ENCODE results near the gene TBC1D4. TPM values are rescaled to one million over a fixed set of nuclear protein-coding genes. Genes with fewer than 3 reads are reported as not detected.
A peak's percentile ranks its signal among the peaks of the same experiment; 100 is the strongest.
"Not testable (repeated sequence)": the region's sequence is repeated elsewhere in the genome, so short reads cannot be mapped to it uniquely, and the experiment has no call there.

Gene TBC1D4
- total and polyA plus RNA-seq, 2 donors, result 18.8 to 22.8 TPM

DNA sequence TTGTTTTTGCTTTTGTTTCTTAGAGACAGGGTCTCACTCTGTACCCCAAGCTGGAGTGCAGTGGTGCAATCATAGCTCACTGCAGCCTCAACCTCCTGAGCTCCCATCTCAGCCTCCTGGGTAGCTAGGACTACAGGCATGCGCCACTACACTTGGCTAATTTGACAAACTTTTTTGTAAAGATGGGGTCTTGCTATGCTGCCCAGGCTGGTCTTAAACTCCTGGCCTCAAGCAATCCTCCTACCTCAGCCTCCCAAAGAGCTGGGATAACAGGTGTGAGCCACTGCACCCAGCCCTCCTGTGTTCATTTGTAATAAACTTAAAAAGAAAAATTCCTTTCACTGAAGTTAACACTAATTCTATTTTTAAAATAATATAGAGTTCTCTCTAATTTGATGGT is 175.0 kb downstream of the TBC1D4 start:
- DNase-seq (ENCODE audit: low read depth in 6 of 9, low spot score in 9 of 9); H3K27ac ChIP-seq (ENCODE audit: low read depth in 1 of 2, low read length in 1 of 2); H3K36me3 ChIP-seq (ENCODE audit: control insufficient read depth in 2 of 2, insufficient read depth in 2 of 2, low read length in 1 of 2); H3K4me1 ChIP-seq (ENCODE audit: control insufficient read depth in 2 of 2, insufficient read depth in 2 of 2, low read length in 2 of 2); H3K27me3 ChIP-seq (ENCODE audit: control insufficient read depth in 2 of 2, insufficient read depth in 1 of 2, low read length in 1 of 2); H3K4me3 ChIP-seq (ENCODE audit: low read length in 2 of 2); H3K9me3 ChIP-seq (ENCODE audit: control insufficient read depth in 2 of 2, insufficient read depth in 1 of 2, low read length in 1 of 2): not testable (repeated sequence)
- WGBS, result 97% methylated on average over 1 of the region's 1 CpG

DNA sequence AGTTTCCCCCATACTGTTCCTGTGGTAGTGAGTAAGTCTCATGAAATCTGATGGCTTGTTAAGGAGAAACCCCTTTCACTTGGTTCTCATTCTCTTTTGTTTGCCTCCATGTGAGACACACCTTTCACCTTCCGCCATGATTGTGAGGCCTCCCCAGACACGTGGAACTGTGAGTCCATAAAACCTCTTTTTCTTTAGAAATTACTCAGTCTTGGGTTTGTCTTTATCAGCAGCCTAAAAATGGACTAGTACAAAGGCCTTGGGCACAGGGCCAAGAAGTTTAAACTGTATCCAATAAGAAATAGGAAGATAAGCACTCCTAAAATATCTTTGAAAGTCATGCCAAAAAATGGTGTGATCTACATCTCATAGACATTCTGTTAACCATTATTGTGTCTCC is 176.9 kb downstream of the TBC1D4 start:
- Histone ChIP-seq H3K27ac (ENCODE audit: low read depth in 1 of 2, low read length in 1 of 2) (no peak overlapping the region), H3K9me3 (ENCODE audit: control insufficient read depth in 2 of 2, insufficient read depth in 1 of 2, low read length in 1 of 2) (no peaks in the 10 kb centered on the region), H3K27me3 (ENCODE audit: control insufficient read depth in 2 of 2, insufficient read depth in 1 of 2, low read length in 1 of 2) (no peaks in the 10 kb centered on the region), H3K36me3 (ENCODE audit: control insufficient read depth in 2 of 2, insufficient read depth in 2 of 2, low read length in 1 of 2) (no peaks in the 10 kb centered on the region), H3K4me1 (ENCODE audit: control insufficient read depth in 2 of 2, insufficient read depth in 2 of 2, low read length in 2 of 2) (no peaks in the 10 kb centered on the region), H3K4me3 (ENCODE audit: low read length in 2 of 2) (no peak overlapping the region)
- WGBS, result 73% methylated on average over 2 of the region's 2 CpGs
- no peak for DNase-seq (ENCODE audit: low read depth in 6 of 9, low spot score in 9 of 9)

DNA sequence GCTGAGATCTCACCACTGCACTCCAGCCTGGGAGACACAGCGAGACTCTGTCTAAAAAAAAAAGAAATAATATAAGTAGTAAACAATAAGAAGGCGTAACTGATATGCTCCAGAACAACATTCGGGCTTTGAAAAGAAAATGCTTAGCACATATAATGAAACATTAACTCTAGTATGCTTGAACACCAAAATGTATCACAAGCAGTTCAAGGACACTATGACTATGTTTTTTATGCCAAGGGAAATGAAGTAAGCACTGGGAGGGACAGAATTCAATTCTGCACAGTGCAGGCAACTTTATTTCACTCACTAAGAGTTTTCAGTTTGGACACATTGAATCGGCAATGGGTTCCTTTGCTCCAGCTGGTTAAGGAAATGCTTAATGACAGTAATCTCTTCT is 178.7 kb downstream of the TBC1D4 start:
- Histone ChIP-seq H3K4me1 (ENCODE audit: control insufficient read depth in 2 of 2, insufficient read depth in 2 of 2, low read length in 2 of 2) (no peaks in the 10 kb centered on the region), H3K36me3 (ENCODE audit: control insufficient read depth in 2 of 2, insufficient read depth in 2 of 2, low read length in 1 of 2) (peaks cover 0 to 3% of the 10 kb centered on the region in 2 donors), H3K9me3 (ENCODE audit: control insufficient read depth in 2 of 2, insufficient read depth in 1 of 2, low read length in 1 of 2) (no peaks in the 10 kb centered on the region), H3K4me3 (ENCODE audit: low read length in 2 of 2) (no peak overlapping the region), H3K27ac (ENCODE audit: low read depth in 1 of 2, low read length in 1 of 2) (no peak overlapping the region), H3K27me3 (ENCODE audit: control insufficient read depth in 2 of 2, insufficient read depth in 1 of 2, low read length in 1 of 2) (no peaks in the 10 kb centered on the region)
- 98% methylated on average over 4 of the region's 4 CpGs for WGBS
- DNase-seq (ENCODE audit: low read depth in 6 of 9, low spot score in 9 of 9), result no peak

DNA sequence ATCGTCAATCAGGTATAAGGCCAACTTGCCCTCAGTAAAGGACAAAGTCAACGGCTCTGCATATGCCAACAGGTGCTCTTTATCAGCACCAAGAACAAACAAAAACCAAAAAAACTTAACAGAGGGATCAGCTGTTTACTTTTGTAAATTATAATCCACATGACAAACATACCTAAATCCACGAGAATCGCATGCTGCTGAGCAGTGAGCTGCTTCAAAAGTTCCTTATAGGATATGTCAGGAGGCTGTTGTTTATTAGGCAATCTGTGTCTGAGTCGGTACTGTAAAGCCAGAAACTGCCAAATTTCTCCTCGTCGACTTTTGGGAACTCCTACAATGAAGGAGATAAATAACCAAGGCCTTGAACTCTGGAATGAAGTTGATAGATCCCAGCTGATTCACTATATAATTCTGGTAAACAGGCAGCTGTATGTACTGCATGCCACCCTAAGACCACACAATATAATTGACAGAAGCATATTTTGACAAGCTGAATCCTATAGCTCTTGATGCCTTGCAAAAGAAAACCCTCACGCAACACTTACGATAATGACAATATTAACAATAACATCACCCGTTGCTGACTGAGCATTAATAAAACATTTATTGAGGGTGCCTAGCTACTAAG is 179.8 kb downstream of the TBC1D4 start:
- Histone ChIP-seq H3K36me3 (ENCODE audit: control insufficient read depth in 2 of 2, insufficient read depth in 2 of 2, low read length in 1 of 2) (peaks cover 0 to 3% of the 10 kb centered on the region in 2 donors), H3K9me3 (ENCODE audit: control insufficient read depth in 2 of 2, insufficient read depth in 1 of 2, low read length in 1 of 2) (no peaks in the 10 kb centered on the region), H3K4me3 (ENCODE audit: low read length in 2 of 2) (no peak overlapping the region), H3K27ac (ENCODE audit: low read depth in 1 of 2, low read length in 1 of 2) (no peak overlapping the region), H3K27me3 (ENCODE audit: control insufficient read depth in 2 of 2, insufficient read depth in 1 of 2, low read length in 1 of 2) (no peaks in the 10 kb centered on the region), H3K4me1 (ENCODE audit: control insufficient read depth in 2 of 2, insufficient read depth in 2 of 2, low read length in 2 of 2) (peaks cover 0 to 2% of the 10 kb centered on the region in 2 donors)
- DNase-seq (ENCODE audit: low read depth in 6 of 9, low spot score in 9 of 9), result no peak
- WGBS, result 86% methylated on average over 10 of the region's 10 CpGs

DNA sequence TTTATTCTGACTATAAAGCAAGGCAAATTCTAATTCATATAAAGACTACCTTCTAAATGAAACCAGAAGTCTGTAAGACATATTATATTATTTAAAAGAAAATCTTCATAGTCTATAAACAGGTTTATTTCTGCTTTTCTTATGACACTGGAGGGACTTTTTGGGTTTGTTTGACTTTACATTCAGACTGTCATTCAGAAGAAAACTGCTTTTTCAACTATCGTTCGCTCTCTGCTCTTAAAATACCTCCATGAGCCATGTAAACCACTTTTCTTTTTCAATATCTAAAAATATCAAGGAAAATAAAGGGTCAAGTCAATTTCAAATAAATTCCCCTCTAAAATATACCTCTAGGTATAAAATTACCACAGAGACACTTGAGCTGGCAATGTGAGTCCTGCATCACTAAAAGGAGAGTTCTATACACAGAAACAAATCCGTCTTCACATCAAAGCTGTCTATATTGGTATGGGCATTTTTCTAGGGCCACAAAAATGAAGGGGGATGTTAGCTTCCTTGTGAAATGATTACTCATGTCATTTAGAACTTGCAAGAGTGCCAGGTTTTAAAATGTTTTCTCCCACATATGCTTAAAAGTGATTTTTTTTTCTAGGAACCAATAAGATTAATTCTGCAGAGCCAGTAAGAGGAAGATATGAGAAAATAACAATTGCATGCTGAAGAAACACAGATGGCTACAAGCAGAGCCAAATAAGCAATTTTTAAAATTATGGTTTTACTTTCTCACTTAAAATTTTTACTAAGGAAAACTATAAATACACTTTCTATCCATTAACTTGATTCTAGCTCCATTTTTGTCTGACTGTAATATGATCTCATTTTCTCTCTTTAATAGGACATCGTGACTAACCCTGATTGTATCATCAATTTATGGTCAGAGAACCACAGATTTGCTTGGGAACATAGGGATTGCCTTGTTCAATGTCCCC is 181.8 kb downstream of the TBC1D4 start:
- WGBS, result 88% methylated on average over 4 of the region's 4 CpGs
- H3K27me3 ChIP-seq (ENCODE audit: control insufficient read depth in 2 of 2, insufficient read depth in 1 of 2, low read length in 1 of 2), result no peaks in the 10 kb centered on the region
- no peaks in the 10 kb centered on the region for H3K9me3 ChIP-seq (ENCODE audit: control insufficient read depth in 2 of 2, insufficient read depth in 1 of 2, low read length in 1 of 2)
- peaks cover 2% of the 10 kb centered on the region in 2 donors for H3K4me1 ChIP-seq (ENCODE audit: control insufficient read depth in 2 of 2, insufficient read depth in 2 of 2, low read length in 2 of 2)
- DNase-seq (ENCODE audit: low read depth in 6 of 9, low spot score in 9 of 9), result peak in 1 of 9 donors; percentile 43
- peaks cover 0 to 3% of the 10 kb centered on the region in 2 donors for H3K36me3 ChIP-seq (ENCODE audit: control insufficient read depth in 2 of 2, insufficient read depth in 2 of 2, low read length in 1 of 2)
- no peak overlapping the region for H3K27ac ChIP-seq (ENCODE audit: low read depth in 1 of 2, low read length in 1 of 2)
- no peak overlapping the region for H3K4me3 ChIP-seq (ENCODE audit: low read length in 2 of 2)

DNA sequence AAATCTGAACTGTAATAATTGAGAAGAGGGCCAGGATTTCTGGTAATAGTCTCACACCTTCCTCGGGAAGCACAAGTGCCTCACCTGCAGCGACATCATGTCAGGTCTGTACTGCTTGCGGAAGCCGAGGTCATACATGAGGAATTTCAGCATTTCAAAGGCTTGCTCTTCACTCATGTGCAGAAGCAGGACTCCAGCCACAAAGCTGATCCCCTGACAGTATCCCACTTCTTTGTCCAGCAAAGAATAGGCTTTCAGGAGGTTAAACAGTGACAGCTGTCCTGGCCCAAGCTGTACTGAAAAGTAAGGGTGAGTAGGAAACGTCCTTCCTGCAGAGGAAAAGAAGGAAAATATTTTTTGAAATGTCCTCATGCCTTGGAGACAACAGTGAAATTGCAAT is 182.7 kb downstream of the TBC1D4 start:
- Histone ChIP-seq H3K36me3 (ENCODE audit: control insufficient read depth in 2 of 2, insufficient read depth in 2 of 2, low read length in 1 of 2) (peaks cover 0 to 3% of the 10 kb centered on the region in 2 donors), H3K27ac (ENCODE audit: low read depth in 1 of 2, low read length in 1 of 2) (no peak overlapping the region), H3K9me3 (ENCODE audit: control insufficient read depth in 2 of 2, insufficient read depth in 1 of 2, low read length in 1 of 2) (no peaks in the 10 kb centered on the region), H3K4me3 (ENCODE audit: low read length in 2 of 2) (no peak overlapping the region), H3K27me3 (ENCODE audit: control insufficient read depth in 2 of 2, insufficient read depth in 1 of 2, low read length in 1 of 2) (no peaks in the 10 kb centered on the region), H3K4me1 (ENCODE audit: control insufficient read depth in 2 of 2, insufficient read depth in 2 of 2, low read length in 2 of 2) (peaks cover 2% of the 10 kb centered on the region in 2 donors)
- no peak for DNase-seq (ENCODE audit: low read depth in 6 of 9, low spot score in 9 of 9)
- 92% methylated on average over 5 of the region's 5 CpGs for WGBS

DNA sequence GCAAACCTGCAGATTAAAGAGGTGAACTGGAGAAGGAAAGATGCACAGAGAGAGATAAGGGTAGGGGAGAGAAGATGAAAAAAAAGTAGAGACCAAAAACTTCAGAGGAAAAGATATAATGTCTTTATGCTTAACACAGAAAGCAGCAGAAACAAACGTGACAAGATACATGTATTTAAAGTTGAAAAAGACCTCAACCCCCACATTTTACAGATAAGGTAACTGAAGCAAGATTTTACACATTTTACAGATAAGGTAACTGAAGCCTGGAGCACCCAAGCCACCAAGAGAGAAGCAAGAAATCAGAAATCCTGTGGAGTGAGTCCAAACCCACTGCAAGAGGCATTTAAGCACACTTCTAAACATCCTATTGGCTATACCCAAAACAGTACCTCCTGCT is 185.3 kb downstream of the TBC1D4 start:
- H3K27me3 ChIP-seq (ENCODE audit: control insufficient read depth in 2 of 2, insufficient read depth in 1 of 2, low read length in 1 of 2), result no peaks in the 10 kb centered on the region
- no peaks in the 10 kb centered on the region for H3K9me3 ChIP-seq (ENCODE audit: control insufficient read depth in 2 of 2, insufficient read depth in 1 of 2, low read length in 1 of 2)
- peaks cover 2% of the 10 kb centered on the region in 2 donors for H3K4me1 ChIP-seq (ENCODE audit: control insufficient read depth in 2 of 2, insufficient read depth in 2 of 2, low read length in 2 of 2)
- peak in 6 of 9 donors; percentile 22 to 62 (median 28) for DNase-seq (ENCODE audit: low read depth in 6 of 9, low spot score in 9 of 9)
- no peak overlapping the region for H3K27ac ChIP-seq (ENCODE audit: low read depth in 1 of 2, low read length in 1 of 2)
- no peak overlapping the region for H3K4me3 ChIP-seq (ENCODE audit: low read length in 2 of 2)
- WGBS, result 4% methylated on average over 1 of the region's 1 CpG
- H3K36me3 ChIP-seq (ENCODE audit: control insufficient read depth in 2 of 2, insufficient read depth in 2 of 2, low read length in 1 of 2), result peaks cover 0 to 3% of the 10 kb centered on the region in 2 donors

DNA sequence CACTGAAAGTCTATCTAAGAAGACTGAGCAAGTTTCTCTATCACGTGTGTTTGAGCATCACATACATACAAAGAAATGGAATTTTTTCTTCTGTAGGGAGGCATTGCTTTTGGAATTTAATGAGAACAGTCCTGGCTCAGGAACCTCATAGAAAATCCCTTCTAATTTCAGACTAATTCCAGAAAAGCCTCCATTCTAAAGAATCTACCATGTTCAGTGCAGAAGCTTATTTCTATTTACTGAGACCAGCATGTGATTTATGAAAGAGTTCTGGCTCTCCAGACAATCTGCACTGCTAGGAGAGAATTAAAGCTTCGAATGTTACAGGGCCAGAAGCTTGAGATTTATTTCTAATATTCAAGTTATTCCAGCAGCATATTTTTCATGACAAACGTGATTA is 186.8 kb downstream of the TBC1D4 start:
- H3K27me3 ChIP-seq (ENCODE audit: control insufficient read depth in 2 of 2, insufficient read depth in 1 of 2, low read length in 1 of 2), result no peaks in the 10 kb centered on the region
- DNase-seq (ENCODE audit: low read depth in 6 of 9, low spot score in 9 of 9), result no peak
- no peak overlapping the region for H3K27ac ChIP-seq (ENCODE audit: low read depth in 1 of 2, low read length in 1 of 2)
- peaks cover 0 to 3% of the 10 kb centered on the region in 2 donors for H3K36me3 ChIP-seq (ENCODE audit: control insufficient read depth in 2 of 2, insufficient read depth in 2 of 2, low read length in 1 of 2)
- H3K4me1 ChIP-seq (ENCODE audit: control insufficient read depth in 2 of 2, insufficient read depth in 2 of 2, low read length in 2 of 2), result peaks cover 2% of the 10 kb centered on the region in 2 donors
- H3K9me3 ChIP-seq (ENCODE audit: control insufficient read depth in 2 of 2, insufficient read depth in 1 of 2, low read length in 1 of 2), result no peaks in the 10 kb centered on the region
- no peak overlapping the region for H3K4me3 ChIP-seq (ENCODE audit: low read length in 2 of 2)
- 64% methylated on average over 3 of the region's 3 CpGs for WGBS

DNA sequence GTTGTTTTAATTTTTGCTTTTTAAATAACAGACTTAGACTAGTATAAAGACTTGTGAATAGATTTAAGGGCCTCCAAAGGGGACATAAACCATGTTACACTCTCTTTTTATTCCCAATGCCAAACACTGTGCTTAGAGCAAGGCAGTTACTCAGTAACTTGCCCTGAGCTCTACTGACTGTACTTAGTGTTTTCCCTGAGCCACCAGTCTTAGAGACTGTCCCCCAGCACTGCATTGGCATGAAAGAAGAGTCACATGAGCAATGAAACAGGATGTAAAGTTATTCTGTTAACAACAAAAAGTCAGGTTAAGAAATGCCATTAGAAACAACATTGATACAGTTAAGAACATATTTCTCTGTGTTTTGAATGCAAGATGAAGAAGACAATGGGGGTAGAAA is 187.9 kb downstream of the TBC1D4 start:
- DNase-seq (ENCODE audit: low read depth in 6 of 9, low spot score in 9 of 9), result peak in 3 of 9 donors; percentile 12 to 50 (median 12)
- no peaks in the 10 kb centered on the region for H3K9me3 ChIP-seq (ENCODE audit: control insufficient read depth in 2 of 2, insufficient read depth in 1 of 2, low read length in 1 of 2)
- peaks cover 2% of the 10 kb centered on the region in 2 donors for H3K4me1 ChIP-seq (ENCODE audit: control insufficient read depth in 2 of 2, insufficient read depth in 2 of 2, low read length in 2 of 2)
- H3K27ac ChIP-seq (ENCODE audit: low read depth in 1 of 2, low read length in 1 of 2), result no peak overlapping the region
- H3K36me3 ChIP-seq (ENCODE audit: control insufficient read depth in 2 of 2, insufficient read depth in 2 of 2, low read length in 1 of 2), result peaks cover 0 to 1% of the 10 kb centered on the region in 2 donors
- H3K4me3 ChIP-seq (ENCODE audit: low read length in 2 of 2), result no peak overlapping the region
- no peaks in the 10 kb centered on the region for H3K27me3 ChIP-seq (ENCODE audit: control insufficient read depth in 2 of 2, insufficient read depth in 1 of 2, low read length in 1 of 2)

Measured in thymus (tissue), 11 donors.